Effector CD8-positive, alpha-beta T cell (primary cell): ENCODE measurements around the gene GALNT9.

ENCODE experiments used
- DNase-seq: peaks from one replicate; lab custom pipeline; 2025; lab: John Stamatoyannopoulos, UW

GALNT9 gene

DNA sequence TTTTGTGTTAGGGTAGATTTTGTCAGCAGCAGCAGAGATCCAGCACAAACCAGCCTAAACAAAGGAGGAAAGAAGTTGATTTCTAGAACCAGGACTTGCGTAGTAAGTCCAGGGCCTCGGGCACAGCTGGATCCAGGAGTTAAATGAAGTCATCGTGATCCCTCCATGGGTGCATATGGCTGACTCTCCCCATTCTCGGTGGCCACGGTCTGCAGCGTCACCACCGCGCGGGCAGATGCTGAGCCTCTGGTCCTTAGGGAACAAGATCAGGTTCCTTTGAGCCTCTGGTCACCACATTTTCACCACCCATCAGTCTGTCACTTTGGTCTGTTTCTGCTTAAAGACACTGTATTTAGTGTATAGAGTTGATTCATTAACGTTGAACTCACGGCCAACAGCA is 14.8 kb upstream of the GALNT9 start:
- no peak for DNase-seq

DNA sequence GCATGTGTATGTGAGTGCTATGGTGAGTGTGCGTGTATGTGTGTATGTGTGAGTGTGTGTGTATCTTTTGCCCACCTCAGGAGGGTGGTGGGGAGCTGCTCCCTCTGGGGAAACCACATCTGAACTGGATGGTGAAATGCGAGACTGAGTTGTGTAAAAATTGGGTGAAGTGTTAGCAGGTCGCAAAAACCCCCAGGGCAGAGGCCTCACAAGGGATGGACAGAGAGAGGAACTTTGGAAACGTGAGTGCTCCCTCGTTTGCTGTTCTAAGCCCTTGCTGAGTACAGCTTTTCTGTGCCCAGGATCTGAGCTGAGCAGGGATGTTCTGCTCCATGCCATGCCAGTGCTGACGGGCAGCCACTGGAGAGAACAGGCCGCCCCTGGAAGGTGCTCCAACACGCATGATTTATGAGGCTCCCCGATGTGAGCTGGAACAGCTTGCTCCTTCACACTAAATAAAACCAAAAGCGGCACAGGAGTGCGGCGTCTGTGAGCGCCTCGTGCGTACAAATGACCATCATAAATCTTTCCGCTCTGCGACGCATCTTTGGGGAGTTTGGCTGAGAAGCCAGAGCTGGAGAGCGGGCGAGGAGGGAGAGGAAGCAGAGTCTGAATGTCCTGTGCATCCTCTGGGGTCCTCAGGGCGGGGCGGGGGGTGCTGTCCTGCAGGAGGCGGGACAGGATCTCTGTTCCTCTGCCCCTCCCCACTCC is 14.1 kb upstream of the GALNT9 start:
- DNase-seq, result no peak

- DNase-seq, result no peak
Observed at GRCh38 chr12:132342251-132343227, 13.2 kb upstream of the GALNT9 start.

DNA sequence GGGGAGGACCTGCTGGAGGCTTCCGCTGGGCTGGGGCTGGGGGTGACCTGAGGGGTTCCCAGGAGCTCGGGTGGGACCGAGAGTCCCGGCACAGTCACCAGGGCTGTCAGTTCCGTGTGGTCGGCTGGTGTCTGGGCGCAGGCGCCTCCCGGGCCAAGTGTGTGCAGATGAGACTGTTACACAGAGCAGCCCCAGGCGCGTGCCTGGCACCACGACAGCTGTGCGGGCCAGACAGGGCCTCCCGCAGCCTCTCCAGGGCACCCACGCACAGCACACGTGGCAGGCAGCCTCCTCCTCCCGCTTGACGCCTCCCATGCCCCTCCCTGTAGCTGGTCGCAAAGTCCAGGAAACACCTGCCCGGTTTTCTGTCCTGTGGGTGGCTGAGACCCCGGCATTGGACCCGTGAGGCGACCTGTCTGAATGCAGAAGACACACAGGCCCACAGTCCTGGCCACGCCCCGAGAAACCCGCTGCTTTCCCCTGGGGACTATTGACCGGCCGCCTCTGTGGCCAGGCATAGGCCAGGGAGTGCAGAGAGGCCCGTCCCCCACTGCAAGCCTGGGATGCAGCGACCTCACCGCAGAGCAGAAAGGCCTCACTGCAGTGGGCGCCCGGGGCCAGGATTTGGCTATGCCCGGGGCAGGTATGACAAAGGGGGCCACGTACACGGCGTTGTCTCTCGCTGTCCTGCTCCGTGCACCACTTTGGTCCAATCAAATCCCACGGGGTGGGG is 12.1 kb upstream of the GALNT9 start:
- no peak for DNase-seq

DNA sequence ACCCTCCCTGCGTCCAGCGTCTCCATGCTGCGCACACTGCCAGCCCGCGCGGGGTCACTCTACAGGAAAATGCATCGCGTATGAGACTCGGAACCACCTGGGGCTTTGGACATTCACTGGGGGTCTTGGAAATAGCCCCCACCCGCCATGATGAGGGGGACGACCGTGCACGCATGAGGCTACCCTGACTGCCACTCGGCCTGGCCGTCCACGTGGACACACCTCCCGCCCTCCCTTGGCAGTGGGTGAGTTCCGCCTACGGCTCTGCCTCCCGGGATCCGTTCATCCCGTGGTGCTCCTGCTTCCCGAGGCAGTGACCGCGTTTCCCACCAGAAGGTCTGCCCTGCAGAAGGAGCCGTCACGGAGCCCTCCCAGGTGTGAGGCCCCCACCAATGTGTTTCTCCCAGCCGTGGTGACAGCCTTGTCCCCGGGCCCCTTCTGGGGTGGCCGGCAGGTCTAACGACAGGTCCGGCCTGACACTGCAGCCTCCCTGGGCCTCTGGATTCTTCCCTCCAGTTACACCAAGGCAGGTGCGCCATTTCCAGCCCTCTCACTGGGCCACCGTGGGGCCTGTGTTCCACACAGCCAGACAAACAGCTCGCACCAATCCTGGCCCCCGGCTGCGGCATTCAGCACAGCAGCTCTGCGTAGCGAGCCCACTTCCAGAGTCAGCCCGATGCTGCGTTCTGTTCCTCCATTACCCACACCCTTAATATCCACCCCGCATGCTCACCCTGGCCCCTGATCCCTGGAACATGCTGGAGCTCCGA is 11.1 kb upstream of the GALNT9 start:
- DNase-seq, result no peak

- no peak for DNase-seq
Observed at GRCh38 chr12:132339856-132340255, 10.5 kb upstream of the GALNT9 start.

- no peak for DNase-seq
Observed at GRCh38 chr12:132338781-132339180, 9.4 kb upstream of the GALNT9 start.

- DNase-seq, result no peak
Observed at GRCh38 chr12:132338311-132338710, 8.9 kb upstream of the GALNT9 start.

- DNase-seq, result no peak
Observed at GRCh38 chr12:132337557-132337956, 8.2 kb upstream of the GALNT9 start.

DNA sequence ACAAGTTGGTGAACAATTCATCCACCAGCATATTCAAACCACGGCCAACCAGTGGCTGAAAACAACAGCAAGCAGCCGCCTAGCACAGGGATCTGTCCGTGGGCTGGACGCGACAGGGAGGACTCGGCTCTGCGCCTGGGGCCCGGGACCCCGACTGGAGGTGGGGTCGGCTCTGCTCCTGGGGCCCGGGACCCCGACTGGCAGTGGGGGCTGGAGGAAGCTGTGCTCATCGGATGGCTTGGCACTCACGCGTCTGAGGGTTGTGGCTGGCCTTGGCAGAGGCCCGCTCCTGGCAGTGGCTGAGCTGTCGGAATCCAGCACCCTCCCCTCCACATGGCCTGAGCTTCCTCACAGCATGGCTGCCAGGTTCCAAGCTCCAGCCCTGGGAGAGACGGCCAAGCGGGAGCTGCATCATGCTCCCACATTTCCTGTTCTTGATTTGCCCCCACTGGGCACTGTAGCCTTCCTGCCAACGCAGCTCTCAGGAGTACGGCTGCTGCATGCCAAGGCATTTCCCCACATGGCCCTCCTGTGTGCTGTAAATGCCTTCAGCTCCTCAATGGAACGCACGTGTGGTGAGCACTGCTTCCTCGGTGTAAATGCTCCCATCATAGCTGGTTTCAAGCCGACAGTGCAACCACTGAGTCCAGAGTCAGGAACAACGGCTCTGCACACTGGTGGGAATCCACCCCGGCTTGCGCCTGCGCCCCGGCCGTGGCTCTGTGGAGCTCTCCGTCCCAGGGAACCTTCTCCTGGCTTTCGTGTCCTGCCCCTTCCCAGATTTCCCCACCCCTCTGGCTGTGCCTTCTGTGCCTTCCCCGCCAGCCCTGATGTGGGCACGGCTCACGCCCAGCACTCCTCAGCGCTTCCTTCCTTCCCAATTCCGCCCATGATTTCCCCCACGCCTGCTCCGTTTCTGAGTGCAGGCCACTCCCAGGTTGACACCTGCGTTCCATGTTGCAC is 7.3 kb upstream of the GALNT9 start:
- DNase-seq, result no peak

- no peak for DNase-seq
Observed at GRCh38 chr12:132335179-132335756, 5.9 kb upstream of the GALNT9 start.

GRCh38 chr12:132333766-132334165 is 4.4 kb upstream of the GALNT9 start:
- DNase-seq, result no peak

GRCh38 chr12:132333273-132333672 is 3.9 kb upstream of the GALNT9 start:
- no peak for DNase-seq

GRCh38 chr12:132330549-132330881 is 1.1 kb upstream of the GALNT9 start:
- no peak for DNase-seq

DNA sequence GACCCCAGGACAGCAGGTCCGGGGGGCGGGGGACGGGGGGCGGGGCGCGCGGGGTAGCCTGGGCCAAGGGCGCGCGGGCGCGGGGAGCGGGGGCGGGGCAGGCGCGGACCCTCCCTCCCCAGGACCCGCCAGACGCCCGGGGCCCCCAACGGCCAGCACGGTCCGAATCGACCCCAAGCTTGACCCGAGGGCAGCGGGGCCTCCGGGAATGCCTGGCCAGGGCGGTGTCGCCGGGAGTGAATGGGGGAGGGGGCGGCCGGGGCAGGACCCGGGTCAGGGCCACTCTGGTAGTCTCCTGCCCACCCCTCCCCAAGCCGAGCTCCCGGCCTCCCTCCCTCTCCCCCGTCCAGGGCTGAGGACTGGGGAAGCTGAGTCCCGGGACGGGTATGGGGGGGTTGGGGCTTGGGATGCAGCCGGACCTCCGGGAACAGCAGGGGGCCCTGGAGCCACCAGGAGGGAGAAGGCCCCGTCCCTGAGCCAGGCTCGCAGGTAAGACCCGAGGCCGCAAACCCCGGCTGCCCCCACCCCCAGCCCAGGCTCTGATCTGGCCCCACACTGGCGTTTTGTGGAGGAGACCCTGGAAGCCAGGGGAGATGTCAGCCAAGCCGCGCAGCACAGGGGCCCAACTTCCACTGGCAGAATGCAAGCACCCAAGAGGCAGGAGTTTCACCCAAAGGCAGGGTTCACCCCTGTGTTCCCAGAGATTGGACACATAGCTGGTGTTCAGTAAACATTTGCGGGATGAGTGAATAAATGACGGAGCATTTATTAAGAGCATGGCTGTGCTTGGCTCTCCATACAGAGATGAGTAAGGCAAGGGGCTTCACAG is 545 bp upstream of the GALNT9 start:
- no peak for DNase-seq

- no peak for DNase-seq
Observed at GRCh38 chr12:132328282-132329029, 933 bp downstream of the GALNT9 start.

DNA sequence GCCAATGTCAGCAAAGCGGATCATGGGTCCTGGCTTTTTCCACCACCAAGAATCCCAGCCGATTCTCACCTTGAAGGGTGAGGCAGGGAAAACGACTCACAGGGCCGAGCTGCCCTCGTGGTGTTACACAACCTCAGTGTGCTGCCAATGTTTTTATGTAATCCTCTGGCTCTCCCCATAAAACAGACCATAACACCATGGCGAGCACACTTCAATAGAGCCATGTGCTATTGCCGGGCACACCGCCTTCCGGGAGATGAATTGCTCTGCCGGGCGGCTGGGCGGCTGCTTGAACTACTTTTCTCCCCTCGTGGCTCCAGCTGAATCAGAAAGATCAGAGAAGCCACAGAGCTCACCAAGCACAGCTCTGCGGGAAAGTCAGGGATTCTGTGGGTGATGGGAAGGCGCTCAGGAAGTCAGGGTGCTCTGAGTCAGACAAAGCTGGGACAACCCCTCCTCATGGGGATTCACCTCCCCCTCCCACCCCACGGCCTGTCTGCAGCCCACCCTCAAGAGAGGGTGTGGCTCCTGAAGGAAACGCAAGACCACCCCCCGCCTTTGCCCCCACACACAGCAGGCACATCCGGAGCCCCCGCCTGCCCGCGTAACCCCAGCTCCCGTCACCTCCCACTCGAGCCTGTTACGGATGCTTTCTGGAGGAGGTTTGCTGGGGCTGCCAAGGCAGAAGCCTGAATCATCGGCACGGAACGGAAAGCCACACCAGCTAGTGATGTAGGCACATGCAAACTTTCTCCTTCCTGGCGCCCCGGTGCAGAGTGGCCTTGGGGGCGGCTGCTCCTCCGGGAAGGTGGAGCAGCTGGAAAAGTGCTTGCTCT is 1.8 kb downstream of the GALNT9 start:
- DNase-seq, result no peak

DNA sequence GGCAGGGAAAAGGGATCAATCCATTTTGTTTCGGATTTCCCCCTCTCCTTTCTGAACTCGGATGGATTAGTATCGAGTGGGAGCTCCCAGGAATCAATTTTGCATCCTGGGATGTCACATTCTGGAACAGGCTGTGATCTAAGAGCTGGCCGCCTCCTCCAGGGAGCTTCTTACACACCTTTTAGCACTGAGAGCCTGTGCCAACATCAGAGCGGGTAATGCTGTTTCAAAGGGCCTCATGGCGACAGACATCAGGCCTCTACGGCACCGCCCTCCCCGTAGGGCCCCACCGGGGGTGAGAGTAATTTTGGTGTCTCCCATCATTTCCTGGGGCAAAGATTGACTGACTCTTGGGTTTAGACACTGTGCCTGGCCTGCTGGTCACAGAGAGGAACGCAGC is 2.7 kb downstream of the GALNT9 start:
- no peak for DNase-seq
